AG04449 (cell line): Measurements from ENCODE around the gene METTL16.

Experiments used
- CTCF ChIA-PET: fragments of 350-600 bp; formaldehyde crosslinking; extraction: SDS; loops from one replicate; lab custom pipeline; 2021; ENCODE audit warnings: antibody characterized with exemption; lab: Yijun Ruan, JAX
- POLR2A ChIA-PET: fragments of 400-600, 350-600 bp; formaldehyde crosslinking; extraction: SDS; loops from one replicate; lab custom pipeline; 2020; ENCODE audit warnings: antibody characterized with exemption, inconsistent platforms; lab: Yijun Ruan, JAX
- DNase-seq: peaks from one replicate; pipeline ENCODE4 v3.0.0-alpha.2; 2010; ENCODE audit warnings: low read depth, low spot score
- H3K4me3 ChIP-seq: 2 replicates; pipeline ENCODE4 v1.5.1; 2011; ENCODE audit warnings: low read depth, mild to moderate bottlenecking, control low read depth, low read length
- TF ChIP-seq, protein P1 (sequence below): IDR thresholded peaks from one replicate; pipeline ENCODE4 v1.5.1; 2011; ENCODE audit warnings: mild to moderate bottlenecking, moderate library complexity, low read length, control low read depth, inconsistent platforms; ENCODE audit not compliant: insufficient read depth; ENCODE audit errors: missing control alignments

The METTL16 gene

DNA sequence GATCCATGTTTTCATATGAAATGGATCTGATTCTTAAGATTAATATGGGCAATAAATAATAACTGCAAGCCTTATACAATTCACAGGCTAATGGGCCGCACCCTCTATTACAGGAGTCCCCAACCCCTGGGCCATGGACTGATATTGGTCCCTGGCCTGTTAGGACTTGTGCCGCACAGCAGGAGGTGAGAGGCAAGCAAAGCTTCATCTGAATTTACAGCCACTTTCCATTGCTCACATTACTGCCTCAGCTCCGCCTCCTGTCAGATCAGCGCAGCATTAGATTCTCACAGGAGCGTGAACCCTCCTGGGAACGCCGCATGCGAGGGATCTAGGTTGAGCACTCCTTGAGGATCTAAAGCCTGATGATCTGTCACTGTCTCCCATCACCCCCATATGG, 26.8 kb downstream of the METTL16 start:
- H3K4me3 ChIP-seq = no peak overlapping the region
- TF ChIP-seq, protein P1, sequence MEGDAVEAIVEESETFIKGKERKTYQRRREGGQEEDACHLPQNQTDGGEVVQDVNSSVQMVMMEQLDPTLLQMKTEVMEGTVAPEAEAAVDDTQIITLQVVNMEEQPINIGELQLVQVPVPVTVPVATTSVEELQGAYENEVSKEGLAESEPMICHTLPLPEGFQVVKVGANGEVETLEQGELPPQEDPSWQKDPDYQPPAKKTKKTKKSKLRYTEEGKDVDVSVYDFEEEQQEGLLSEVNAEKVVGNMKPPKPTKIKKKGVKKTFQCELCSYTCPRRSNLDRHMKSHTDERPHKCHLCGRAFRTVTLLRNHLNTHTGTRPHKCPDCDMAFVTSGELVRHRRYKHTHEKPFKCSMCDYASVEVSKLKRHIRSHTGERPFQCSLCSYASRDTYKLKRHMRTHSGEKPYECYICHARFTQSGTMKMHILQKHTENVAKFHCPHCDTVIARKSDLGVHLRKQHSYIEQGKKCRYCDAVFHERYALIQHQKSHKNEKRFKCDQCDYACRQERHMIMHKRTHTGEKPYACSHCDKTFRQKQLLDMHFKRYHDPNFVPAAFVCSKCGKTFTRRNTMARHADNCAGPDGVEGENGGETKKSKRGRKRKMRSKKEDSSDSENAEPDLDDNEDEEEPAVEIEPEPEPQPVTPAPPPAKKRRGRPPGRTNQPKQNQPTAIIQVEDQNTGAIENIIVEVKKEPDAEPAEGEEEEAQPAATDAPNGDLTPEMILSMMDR = no peak
- no peak for DNase-seq
- ChIA-PET POLR2A (no interaction called here), CTCF (interaction anchor here (1.0 to 1.5 kb wide), 3 partner anchors 15 to 103 kb away, joined by 3 to 5 read pairs (median 4); no protein-coding TSS in a partner anchor)

DNA sequence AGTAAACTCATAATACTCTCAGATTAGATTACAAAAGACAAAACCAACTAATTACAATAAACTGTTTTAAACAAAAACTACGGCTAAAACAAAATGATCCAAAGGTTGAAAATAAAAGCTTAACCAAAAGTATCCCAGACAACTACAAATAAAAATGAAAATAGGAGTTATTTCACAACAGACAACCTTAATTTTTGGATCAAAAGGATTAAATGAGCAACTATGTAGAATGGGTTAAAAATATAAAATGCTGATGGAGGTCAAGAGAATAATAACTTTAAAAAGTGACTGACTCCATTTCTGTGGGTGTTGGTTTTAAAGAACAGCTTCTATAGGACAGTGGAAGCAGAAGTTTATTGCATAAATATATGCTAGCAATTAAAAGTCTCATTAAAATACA, 28.6 kb downstream of the METTL16 start:
- DNase-seq = no peak
- TF ChIP-seq, protein P1 = no peak
- ChIA-PET POLR2A (no interaction called here), CTCF (interaction anchor here (0.6 kb wide), 1 partner anchor 26 kb away, joined by 3 read pairs; no protein-coding TSS in a partner anchor)
- no peak overlapping the region for H3K4me3 ChIP-seq

DNA sequence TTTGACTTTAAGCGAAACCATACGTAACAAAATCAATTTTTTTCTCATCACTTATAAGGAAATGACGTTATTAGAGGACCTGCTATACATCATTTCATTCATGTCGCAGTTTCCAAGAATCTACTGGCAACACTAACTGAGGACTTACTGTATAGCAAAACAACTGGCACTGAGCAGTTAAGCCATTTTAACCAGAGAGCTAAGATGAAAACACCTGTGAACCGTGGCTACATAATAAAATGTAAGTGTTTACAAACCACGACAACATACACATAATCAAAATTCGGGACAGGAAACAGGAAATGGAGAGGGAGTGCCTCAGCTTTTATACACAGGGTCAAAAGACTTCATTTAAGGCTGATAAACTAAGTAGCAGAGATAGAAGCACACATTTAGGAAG, 29.5 kb downstream of the METTL16 start:
- DNase-seq = no peak
- TF ChIP-seq, protein P1 = no peak
- H3K4me3 ChIP-seq = no peak overlapping the region
- POLR2A ChIA-PET = no interaction called here
- CTCF ChIA-PET = interaction anchor here (1.0 to 1.2 kb wide), 2 partner anchors 9 to 66 kb away, joined by 3 read pairs; no protein-coding TSS in a partner anchor

DNA sequence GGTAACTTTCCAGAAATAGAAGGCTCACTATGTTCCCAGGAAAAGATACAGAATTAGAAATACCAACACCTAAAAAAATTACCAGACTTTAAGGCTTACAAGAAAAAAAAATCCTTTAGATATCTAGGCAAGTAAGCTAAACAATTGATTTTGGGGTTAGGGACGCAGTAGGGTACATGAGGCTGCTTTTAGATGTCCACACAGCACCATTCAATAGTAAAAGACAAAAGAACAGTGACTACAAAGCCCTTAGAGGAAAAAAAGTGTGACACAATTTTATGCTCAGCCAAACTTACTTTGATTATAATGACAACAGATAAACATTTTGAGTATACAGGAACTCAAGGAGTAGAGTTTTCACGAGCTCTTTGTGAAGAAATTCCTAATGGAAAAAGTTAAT, 29.9 kb downstream of the METTL16 start:
- DNase-seq = no peak
- CTCF ChIA-PET = interaction anchor here (1.0 to 1.2 kb wide), 2 partner anchors 9 to 66 kb away, joined by 3 read pairs; no protein-coding TSS in a partner anchor
- H3K4me3 ChIP-seq = no peak overlapping the region
- TF ChIP-seq, protein P1 = no peak
- POLR2A ChIA-PET = no interaction called here

DNA sequence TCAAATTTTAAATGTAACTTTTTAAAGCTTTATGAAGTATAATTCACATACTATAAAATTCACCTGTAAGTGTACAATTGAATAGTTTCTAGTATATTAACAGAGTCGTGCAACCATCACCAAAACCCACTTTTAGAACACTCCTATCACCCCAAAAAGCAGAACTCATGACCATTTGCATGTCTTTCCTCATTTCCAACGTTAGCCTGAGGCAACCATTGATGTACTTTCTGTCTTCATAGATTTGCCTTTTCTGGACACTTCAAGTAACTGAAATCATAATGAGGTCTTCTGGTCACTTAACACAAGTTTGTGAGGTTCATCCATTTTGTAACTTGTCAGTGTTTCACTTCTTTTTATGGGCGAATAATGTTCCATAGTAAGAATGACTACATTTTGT, 33.2 kb downstream of the METTL16 start:
- DNase-seq = no peak
- CTCF ChIA-PET = interaction anchor here (1.2 kb wide), 1 partner anchor 14 kb away, joined by 4 read pairs; no protein-coding TSS in a partner anchor
- POLR2A ChIA-PET = interaction anchor here (0.5 kb wide), 1 partner anchor 17 kb away, joined by 3 read pairs; no protein-coding TSS in a partner anchor
- TF ChIP-seq, protein P1 = no peak
- H3K4me3 ChIP-seq = no peak overlapping the region

DNA sequence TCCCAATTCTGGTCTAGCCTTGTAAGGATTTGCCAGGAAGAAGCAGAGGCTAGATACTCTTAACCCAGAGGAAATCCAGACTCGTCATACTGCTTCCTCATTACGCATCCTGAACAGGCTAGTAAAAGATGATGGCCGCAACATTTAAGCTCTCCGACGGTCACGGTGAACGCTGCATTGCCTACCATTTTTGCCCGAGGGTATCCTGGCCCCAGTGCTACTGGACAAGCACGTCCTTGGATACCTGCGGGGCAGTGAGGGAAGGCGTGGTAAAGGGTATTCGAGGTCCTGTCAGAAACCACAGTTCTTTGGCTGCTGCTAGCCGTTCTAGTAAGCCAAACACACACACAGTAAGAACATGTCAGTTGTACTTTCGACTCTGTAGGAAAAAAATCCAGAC, 36.6 kb downstream of the METTL16 start:
- DNase-seq = no peak
- ChIA-PET POLR2A (no interaction called here), CTCF (no interaction called here)

More for the DNA sequence above, 36.6 kb downstream of the METTL16 start:
- TF ChIP-seq, protein P1 = no peak
- no peak overlapping the region for H3K4me3 ChIP-seq
